GM19452 (cell line): ENCODE data around the gene ESPNL.
"Not testable (repeated sequence)": the region's sequence is repeated elsewhere in the genome, so short reads cannot be mapped to it uniquely, and the experiment has no call there.

Experiments used
- ATAC-seq: cut with Tn5 transposase; IDR thresholded peaks from one replicate; pipeline ENCODE4 v1.9.1; 2021; ENCODE audit not compliant: unreplicated experiment

The ESPNL gene

GRCh38 chr2:238114331-238114841, 14.2 kb downstream of the ESPNL start:
- ATAC-seq: no peak

DNA sequence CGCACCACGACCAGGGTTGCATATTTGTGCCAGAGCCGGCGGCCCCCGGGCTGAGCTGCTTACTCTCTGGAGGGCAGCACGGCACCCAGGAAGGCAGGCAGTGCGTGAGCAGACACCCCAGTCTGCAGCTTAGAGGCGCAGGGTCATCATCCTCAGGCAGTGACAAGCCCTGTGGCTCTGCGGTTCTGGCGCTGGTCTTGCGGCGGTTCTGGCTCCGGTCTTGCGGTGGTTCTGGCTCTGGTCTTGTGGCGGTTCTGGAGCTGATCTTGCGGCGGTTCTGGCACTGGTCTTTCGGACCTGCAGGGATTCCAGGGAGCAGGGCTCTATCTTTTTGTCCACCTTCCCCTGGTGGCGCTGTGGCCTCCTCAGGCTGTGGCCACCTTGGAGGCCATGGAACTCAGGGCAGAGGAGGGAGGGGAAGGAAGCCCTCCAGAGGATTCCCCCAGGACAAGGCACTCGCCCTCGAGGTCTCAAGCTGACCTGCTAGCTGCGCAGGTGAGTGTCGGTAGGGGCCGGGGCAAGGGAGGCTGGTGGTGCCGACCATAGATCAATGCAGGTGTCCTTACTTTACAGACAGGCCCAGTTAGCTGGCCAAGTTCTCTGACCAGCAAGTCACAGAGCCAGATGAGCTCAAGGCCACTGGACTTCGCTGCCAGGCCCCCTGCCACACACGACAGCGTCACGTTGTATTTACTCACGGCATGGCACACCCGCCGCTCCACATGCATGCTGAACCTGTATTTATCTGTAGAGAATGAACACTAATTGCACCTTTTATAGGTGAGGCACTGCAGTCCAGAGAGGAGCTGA, 14.9 kb downstream of the ESPNL start:
- ATAC-seq: no peak

- not testable (repeated sequence) for ATAC-seq
Observed at GRCh38 chr2:238115709-238116108, 15.6 kb downstream of the ESPNL start.

GRCh38 chr2:238116298-238117198, 16.4 kb downstream of the ESPNL start:
- ATAC-seq: no peak

- no peak for ATAC-seq
Observed at GRCh38 chr2:238117199-238118154, 17.3 kb downstream of the ESPNL start.

- no peak for ATAC-seq
Observed at GRCh38 chr2:238119756-238120462, 19.8 kb downstream of the ESPNL start.

DNA sequence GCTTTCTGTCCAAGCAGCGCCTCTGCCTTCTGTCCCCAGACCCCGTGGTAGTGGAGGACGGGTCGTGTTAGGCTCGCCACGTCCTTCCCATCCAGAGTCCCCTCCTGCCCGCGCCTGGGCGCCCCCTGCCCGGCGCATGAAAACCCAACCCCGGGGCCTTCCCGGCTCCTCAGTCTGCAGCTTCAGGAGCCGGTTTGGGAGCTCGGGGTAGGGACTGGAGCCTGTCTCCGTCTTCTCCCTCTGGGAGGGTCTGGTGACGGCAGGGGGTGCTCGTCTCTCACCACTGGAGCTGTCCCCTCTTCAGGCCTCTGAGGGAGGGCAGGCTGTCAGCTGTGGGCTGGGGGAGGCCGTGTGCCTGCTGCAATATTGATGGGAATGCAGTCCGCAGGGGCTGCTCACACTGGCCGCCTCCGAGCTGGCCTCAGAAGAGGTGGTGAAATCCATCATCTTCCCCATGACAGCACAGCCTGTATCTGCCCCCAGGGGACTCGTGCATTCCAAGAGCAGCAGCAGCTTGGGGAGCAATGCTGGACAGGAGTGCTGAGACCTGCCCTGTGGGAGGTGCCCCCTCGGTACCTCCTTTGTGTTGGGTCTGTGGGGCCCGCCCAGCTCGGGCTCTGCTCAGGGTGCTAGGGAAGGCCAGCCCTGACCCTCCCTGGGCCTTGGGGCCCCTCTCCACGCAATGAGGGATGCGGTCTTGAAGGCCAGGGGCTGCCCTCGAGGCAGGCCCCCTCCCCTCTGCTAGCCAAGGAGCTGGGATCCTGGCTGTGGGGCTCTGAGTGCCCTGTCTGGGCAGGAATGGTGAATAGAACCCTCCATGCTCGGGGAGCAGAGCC, 20.5 kb downstream of the ESPNL start:
- no peak for ATAC-seq

GRCh38 chr2:238121511-238122286, 21.6 kb downstream of the ESPNL start:
- ATAC-seq: no peak

DNA sequence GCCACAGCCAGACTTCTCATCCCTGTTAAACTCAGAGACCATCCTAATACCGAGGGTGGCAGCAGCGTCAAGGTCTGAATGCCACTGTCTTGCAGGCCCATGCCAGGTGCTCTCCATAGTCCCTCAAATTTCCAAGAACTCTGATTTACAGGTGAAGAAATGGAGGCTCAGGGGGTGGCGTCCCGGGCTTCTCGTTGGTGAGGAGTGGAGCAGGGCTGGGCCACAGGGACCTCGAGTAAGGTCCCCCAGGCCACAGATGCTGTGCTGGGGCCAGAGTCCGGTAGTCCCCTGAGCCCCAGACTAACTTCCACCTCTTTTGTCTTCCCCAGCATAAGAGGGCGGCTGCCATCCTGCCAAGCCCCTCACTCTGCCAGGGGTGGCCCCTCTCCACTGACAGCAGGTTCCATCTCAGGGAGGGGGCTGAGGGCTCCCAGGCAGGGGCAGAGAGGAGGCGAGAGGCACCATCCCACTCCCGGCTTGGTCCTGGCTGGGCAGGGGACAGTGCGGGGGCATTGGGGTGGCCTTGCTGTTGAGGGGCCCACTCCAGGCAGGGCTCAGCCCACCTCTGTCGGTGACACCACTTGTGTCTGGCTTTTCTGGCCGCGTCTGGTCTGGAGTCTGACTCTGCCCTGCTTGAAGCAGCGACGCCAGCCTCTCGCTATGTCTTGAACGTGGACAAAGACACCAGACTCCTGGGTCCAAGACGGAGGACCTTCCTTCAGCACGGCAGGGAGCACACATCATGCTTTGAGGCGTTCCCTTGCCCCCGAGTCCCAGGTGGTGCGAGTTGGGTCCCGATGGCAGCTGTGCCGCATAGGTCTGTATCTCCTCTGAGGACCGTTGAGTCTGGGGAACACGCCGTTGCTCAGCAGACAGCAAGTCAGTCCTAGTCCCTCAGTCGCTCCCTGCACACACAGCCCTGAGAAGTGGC, 22.4 kb downstream of the ESPNL start:
- no peak for ATAC-seq

DNA sequence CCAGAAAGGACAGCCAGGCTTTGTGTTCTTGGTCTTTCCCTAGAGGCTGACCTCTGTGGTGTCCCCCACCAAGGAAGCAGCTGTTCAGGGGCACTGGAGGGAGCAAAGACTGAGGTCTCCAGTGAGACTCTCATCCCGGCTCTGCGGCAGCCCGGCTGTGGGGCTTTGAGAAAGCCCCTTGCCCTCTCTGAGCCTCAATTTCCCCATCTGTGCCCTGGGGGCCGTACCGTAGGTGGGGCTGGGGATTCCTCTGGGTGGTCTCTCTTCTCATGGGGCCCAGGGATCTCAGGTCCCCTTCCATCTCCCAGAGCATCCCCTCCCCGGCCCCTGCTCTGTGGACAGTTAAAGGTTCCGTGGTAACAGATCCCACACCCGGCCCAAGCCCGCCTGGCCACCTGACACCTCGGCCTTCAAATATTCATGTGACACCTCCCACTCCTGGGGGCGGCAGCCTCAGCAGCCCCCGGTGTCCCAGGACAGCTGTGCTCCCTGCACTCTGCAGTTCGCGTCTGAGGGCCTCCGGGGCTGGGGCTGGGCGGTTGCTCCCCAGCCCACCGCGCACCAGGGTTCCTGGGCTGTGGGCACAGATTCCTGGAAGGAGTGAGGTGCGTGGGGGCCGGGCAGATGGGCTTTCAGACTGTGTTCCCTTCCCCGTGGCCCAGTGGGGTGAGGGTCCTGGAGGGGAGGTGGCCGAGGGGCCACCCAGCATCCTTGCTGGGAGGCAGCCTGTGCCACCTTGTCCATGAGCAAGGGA, 23.3 kb downstream of the ESPNL start:
- no peak for ATAC-seq

DNA sequence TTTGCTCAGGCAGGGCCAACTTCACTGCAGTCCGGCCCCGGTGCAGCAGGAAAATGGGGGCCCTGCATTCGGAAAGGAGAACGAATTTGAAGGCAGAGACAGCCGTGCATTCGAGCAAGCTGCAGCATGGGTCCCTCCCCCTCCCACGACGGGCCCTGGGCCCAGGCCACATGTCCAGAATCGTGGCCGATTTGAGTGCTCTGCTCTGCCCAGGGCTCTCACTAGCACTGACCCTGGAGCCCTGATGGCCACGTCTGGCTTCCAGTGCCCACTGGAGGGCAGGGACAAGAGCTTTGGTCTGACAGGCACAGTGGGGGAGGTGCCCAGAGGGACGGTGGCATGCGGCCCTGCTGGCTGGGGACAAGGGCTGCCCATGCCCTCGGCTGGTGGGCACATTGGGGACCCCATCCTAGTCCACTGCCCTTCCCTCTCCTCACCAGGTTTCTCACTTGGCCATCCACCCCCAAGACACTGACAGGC, 23.9 kb downstream of the ESPNL start:
- no peak for ATAC-seq

- ATAC-seq: no peak
Observed at GRCh38 chr2:238124488-238125126, 24.5 kb downstream of the ESPNL start.

- no peak for ATAC-seq
Observed at GRCh38 chr2:238125127-238125885, 25.2 kb downstream of the ESPNL start.

DNA sequence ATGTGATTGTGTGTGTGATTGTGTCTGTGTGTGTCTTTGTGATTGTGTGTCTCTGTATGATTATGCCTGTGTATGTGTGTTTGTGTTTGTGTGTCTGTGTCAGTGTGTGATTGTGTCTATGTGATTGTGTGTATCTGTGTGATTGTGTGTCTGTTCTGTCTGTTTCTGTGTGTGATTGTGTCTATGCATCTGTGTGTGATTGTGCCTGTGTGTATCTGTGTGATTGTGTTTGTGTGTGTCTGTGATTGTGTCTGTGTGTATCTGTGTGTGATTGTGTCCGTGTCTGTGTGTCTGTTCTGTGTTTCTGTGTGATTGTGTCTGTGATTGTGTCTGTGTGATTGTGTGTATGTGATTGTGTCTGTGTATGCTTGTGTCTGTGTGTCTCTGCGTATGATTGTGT, 26.2 kb downstream of the ESPNL start:
- no peak for ATAC-seq

DNA sequence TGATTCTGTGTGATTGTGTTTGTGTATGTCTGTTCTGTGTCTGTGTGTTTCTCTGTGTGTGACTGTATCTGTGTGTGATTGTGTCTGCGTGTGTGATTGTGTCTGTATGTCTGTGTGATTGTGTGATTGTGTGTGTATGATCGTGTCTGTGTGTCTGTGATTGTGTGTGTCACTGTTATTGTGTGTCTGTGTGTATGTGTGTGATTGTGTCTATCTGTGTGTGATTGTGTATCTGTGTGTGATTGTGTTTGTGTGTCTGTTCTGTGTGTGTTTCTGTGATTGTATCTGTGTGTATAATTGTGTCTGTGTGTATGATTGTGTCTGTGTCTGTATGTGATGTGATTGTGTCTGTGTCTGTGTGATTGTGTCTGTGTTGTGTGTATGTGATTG, 26.6 kb downstream of the ESPNL start:
- ATAC-seq: no peak
